GM19193 (cell line): ENCODE measurements around the gene MAD1L1.

Experiments
- POLR2A ChIP-seq: IDR thresholded peaks from 4 replicates; pipeline ENCODE4 v1.6.1; 2011; ENCODE audit not compliant: insufficient read depth, insufficient read length; ENCODE audit errors: extremely low read depth

MAD1L1 gene

GRCh38 chr7:2044883-2045471 lies 187.8 kb downstream of the MAD1L1 start:
- no peak for TF ChIP-seq POLR2A

- TF ChIP-seq POLR2A, result no peak
Measured at GRCh38 chr7:2044311-2044882, 188.3 kb downstream of the MAD1L1 start.

- no peak for TF ChIP-seq POLR2A
Measured at GRCh38 chr7:2043316-2044039, 189.3 kb downstream of the MAD1L1 start.

- no peak for TF ChIP-seq POLR2A
Measured at GRCh38 chr7:2042650-2043049, 190.1 kb downstream of the MAD1L1 start.

- no peak for TF ChIP-seq POLR2A
Measured at GRCh38 chr7:2041496-2042367, 191.0 kb downstream of the MAD1L1 start.

- no peak for TF ChIP-seq POLR2A
Measured at GRCh38 chr7:2040893-2041270, 191.9 kb downstream of the MAD1L1 start.

GRCh38 chr7:2040201-2040892 lies 192.4 kb downstream of the MAD1L1 start:
- no peak for TF ChIP-seq POLR2A

GRCh38 chr7:2038931-2039728 lies 193.6 kb downstream of the MAD1L1 start:
- TF ChIP-seq POLR2A, result no peak

GRCh38 chr7:2037808-2038522 lies 194.8 kb downstream of the MAD1L1 start:
- TF ChIP-seq POLR2A, result no peak

GRCh38 chr7:2037301-2037807 lies 195.4 kb downstream of the MAD1L1 start:
- no peak for TF ChIP-seq POLR2A

- TF ChIP-seq POLR2A, result no peak
Measured at GRCh38 chr7:2036786-2037185, 196.0 kb downstream of the MAD1L1 start.

GRCh38 chr7:2034291-2035201 lies 198.2 kb downstream of the MAD1L1 start:
- TF ChIP-seq POLR2A, result no peak
